ENCODE results near the gene IGSF21. TPM values are rescaled to one million over a fixed set of nuclear protein-coding genes. Genes with fewer than 3 reads are reported as not detected.
A peak's percentile ranks its signal among the peaks of the same experiment; 100 is the strongest.

The IGSF21 gene
- total and polyA plus RNA-seq, 4 experiments from 2014 or later: not detected

- Mint-ChIP-seq H3K36me3 (no peaks in the 10 kb centered on the region), H3K9me3 (peaks cover 0 to 6% (median 0%) of the 10 kb centered on the region in 8 donors), H3K27ac (no peak overlapping the region), H3K4me3 (no peak overlapping the region), H3K27me3 (peaks cover 32 to 42% of the 10 kb centered on the region in 2 donors), H3K4me1 (peaks cover 3 to 10% (median 7%) of the 10 kb centered on the region in 4 donors)
- Histone ChIP-seq H3K9me3 (ENCODE audit: control insufficient read depth in 1 of 2, low read length in 2 of 2) (no peaks in the 10 kb centered on the region), H3K4me1 (ENCODE audit: insufficient read depth, low read length) (no peaks in the 10 kb centered on the region), H3K36me3 (ENCODE audit: insufficient read depth, low read length) (no peaks in the 10 kb centered on the region), H3K27ac (ENCODE audit: low read depth, low read length) (no peak overlapping the region), H3K4me3 (ENCODE audit: low read length in 2 of 2) (no peak overlapping the region), H3K27me3 (ENCODE audit: insufficient read depth, low read length) (no peaks in the 10 kb centered on the region)
- no peak for DNase-seq
- POLR2A ChIA-PET (ENCODE audit: partially characterized antibody): no interaction called here
- CTCF ChIA-PET (ENCODE audit: partially characterized antibody): no interaction called here
- intact Hi-C loops (cut with micrococcal nuclease): no loop called here
Measured at GRCh38 chr1:18114726-18115410, 7.3 kb downstream of the IGSF21 start.

- H3K36me3 Mint-ChIP-seq: no peaks in the 10 kb centered on the region
- no peak for DNase-seq
- H3K9me3 Mint-ChIP-seq: peaks cover 0 to 10% (median 0%) of the 10 kb centered on the region in 8 donors
- H3K4me1 ChIP-seq (ENCODE audit: insufficient read depth, low read length): no peaks in the 10 kb centered on the region
- H3K27ac ChIP-seq (ENCODE audit: low read depth, low read length): no peak overlapping the region
- ChIA-PET CTCF (ENCODE audit: partially characterized antibody) (no interaction called here), POLR2A (ENCODE audit: partially characterized antibody) (no interaction called here)
- peaks cover 26 to 37% of the 10 kb centered on the region in 2 donors for H3K27me3 Mint-ChIP-seq
- H3K4me3 Mint-ChIP-seq: no peak overlapping the region
- no peaks in the 10 kb centered on the region for H3K9me3 ChIP-seq (ENCODE audit: control insufficient read depth in 1 of 2, low read length in 2 of 2)
- H3K27ac Mint-ChIP-seq: peak overlapping the region in 1 of 7 donors; percentile 49
- intact Hi-C loops (cut with micrococcal nuclease): no loop called here
- no peak overlapping the region for H3K4me3 ChIP-seq (ENCODE audit: low read length in 2 of 2)
- peaks cover 0 to 1% (median 1%) of the 10 kb centered on the region in 4 donors for H3K4me1 Mint-ChIP-seq
- no peaks in the 10 kb centered on the region for H3K27me3 ChIP-seq (ENCODE audit: insufficient read depth, low read length)
- H3K36me3 ChIP-seq (ENCODE audit: insufficient read depth, low read length): no peaks in the 10 kb centered on the region
Measured at GRCh38 chr1:18116777-18117176, 9.2 kb downstream of the IGSF21 start.

- intact Hi-C loops (cut with micrococcal nuclease): no loop called here
- no peaks in the 10 kb centered on the region for H3K36me3 Mint-ChIP-seq
- H3K4me3 Mint-ChIP-seq: no peak overlapping the region
- no peaks in the 10 kb centered on the region for H3K4me1 ChIP-seq (ENCODE audit: insufficient read depth, low read length)
- no peaks in the 10 kb centered on the region for H3K4me1 Mint-ChIP-seq
- H3K27me3 Mint-ChIP-seq: peaks cover 18 to 28% of the 10 kb centered on the region in 2 donors
- no peak overlapping the region for H3K27ac ChIP-seq (ENCODE audit: low read depth, low read length)
- H3K9me3 ChIP-seq (ENCODE audit: control insufficient read depth in 1 of 2, low read length in 2 of 2): no peaks in the 10 kb centered on the region
- H3K9me3 Mint-ChIP-seq: peaks cover 0 to 10% (median 0%) of the 10 kb centered on the region in 8 donors
- ChIA-PET CTCF (ENCODE audit: partially characterized antibody) (no interaction called here), POLR2A (ENCODE audit: partially characterized antibody) (no interaction called here)
- no peaks in the 10 kb centered on the region for H3K27me3 ChIP-seq (ENCODE audit: insufficient read depth, low read length)
- H3K27ac Mint-ChIP-seq: no peak overlapping the region
- DNase-seq: no peak
- no peaks in the 10 kb centered on the region for H3K36me3 ChIP-seq (ENCODE audit: insufficient read depth, low read length)
- no peak overlapping the region for H3K4me3 ChIP-seq (ENCODE audit: low read length in 2 of 2)
Measured at GRCh38 chr1:18118078-18118477, 10.5 kb downstream of the IGSF21 start.

GRCh38 chr1:18118491-18118890, 10.9 kb downstream of the IGSF21 start:
- Histone ChIP-seq H3K4me1 (ENCODE audit: insufficient read depth, low read length) (no peaks in the 10 kb centered on the region), H3K4me3 (ENCODE audit: low read length in 2 of 2) (no peak overlapping the region), H3K9me3 (ENCODE audit: control insufficient read depth in 1 of 2, low read length in 2 of 2) (no peaks in the 10 kb centered on the region), H3K27me3 (ENCODE audit: insufficient read depth, low read length) (no peaks in the 10 kb centered on the region), H3K27ac (ENCODE audit: low read depth, low read length) (no peak overlapping the region), H3K36me3 (ENCODE audit: insufficient read depth, low read length) (no peaks in the 10 kb centered on the region)
- Mint-ChIP-seq H3K36me3 (no peaks in the 10 kb centered on the region), H3K9me3 (peaks cover 0 to 10% (median 0%) of the 10 kb centered on the region in 8 donors), H3K27me3 (peaks cover 19 to 28% of the 10 kb centered on the region in 2 donors), H3K4me3 (no peak overlapping the region), H3K27ac (no peak overlapping the region), H3K4me1 (no peaks in the 10 kb centered on the region)
- intact Hi-C loops (cut with micrococcal nuclease): no loop called here
- POLR2A ChIA-PET (ENCODE audit: partially characterized antibody): no interaction called here
- CTCF ChIA-PET (ENCODE audit: partially characterized antibody): no interaction called here
- DNase-seq: no peak

- no peaks in the 10 kb centered on the region for H3K4me1 Mint-ChIP-seq
- Histone ChIP-seq H3K4me3 (ENCODE audit: low read length in 2 of 2) (no peak overlapping the region), H3K9me3 (ENCODE audit: control insufficient read depth in 1 of 2, low read length in 2 of 2) (no peaks in the 10 kb centered on the region), H3K36me3 (ENCODE audit: insufficient read depth, low read length) (no peaks in the 10 kb centered on the region), H3K4me1 (ENCODE audit: insufficient read depth, low read length) (no peaks in the 10 kb centered on the region), H3K27ac (ENCODE audit: low read depth, low read length) (no peak overlapping the region), H3K27me3 (ENCODE audit: insufficient read depth, low read length) (no peaks in the 10 kb centered on the region)
- no peak overlapping the region for H3K27ac Mint-ChIP-seq
- intact Hi-C loops (cut with micrococcal nuclease): no loop called here
- ChIA-PET POLR2A (ENCODE audit: partially characterized antibody) (no interaction called here), CTCF (ENCODE audit: partially characterized antibody) (no interaction called here)
- no peak for DNase-seq
- H3K9me3 Mint-ChIP-seq: peaks cover 0 to 10% (median 0%) of the 10 kb centered on the region in 8 donors
- peaks cover 20 to 22% of the 10 kb centered on the region in 2 donors for H3K27me3 Mint-ChIP-seq
- H3K36me3 Mint-ChIP-seq: no peaks in the 10 kb centered on the region
- no peak overlapping the region for H3K4me3 Mint-ChIP-seq
Measured at GRCh38 chr1:18119289-18119688, 11.7 kb downstream of the IGSF21 start.

GRCh38 chr1:18119771-18120377, 12.3 kb downstream of the IGSF21 start:
- H3K4me1 ChIP-seq (ENCODE audit: insufficient read depth, low read length): no peaks in the 10 kb centered on the region
- ChIA-PET CTCF (ENCODE audit: partially characterized antibody) (interaction anchor here (1.4 kb wide), 1 partner anchor 19 kb away, joined by 4 read pairs; no protein-coding TSS in a partner anchor), POLR2A (ENCODE audit: partially characterized antibody) (no interaction called here)
- no peak for DNase-seq
- no peaks in the 10 kb centered on the region for H3K27me3 ChIP-seq (ENCODE audit: insufficient read depth, low read length)
- peaks cover 0 to 10% (median 0%) of the 10 kb centered on the region in 8 donors for H3K9me3 Mint-ChIP-seq
- no peak overlapping the region for H3K27ac ChIP-seq (ENCODE audit: low read depth, low read length)
- intact Hi-C loops (cut with micrococcal nuclease): no loop called here
- H3K4me3 Mint-ChIP-seq: no peak overlapping the region
- H3K9me3 ChIP-seq (ENCODE audit: control insufficient read depth in 1 of 2, low read length in 2 of 2): no peaks in the 10 kb centered on the region
- H3K36me3 Mint-ChIP-seq: no peaks in the 10 kb centered on the region
- H3K36me3 ChIP-seq (ENCODE audit: insufficient read depth, low read length): no peaks in the 10 kb centered on the region
- peak overlapping the region in 1 of 7 donors; percentile 29 for H3K27ac Mint-ChIP-seq
- H3K4me3 ChIP-seq (ENCODE audit: low read length in 2 of 2): no peak overlapping the region
- H3K4me1 Mint-ChIP-seq: no peaks in the 10 kb centered on the region
- H3K27me3 Mint-ChIP-seq: peaks cover 20 to 22% of the 10 kb centered on the region in 2 donors

- peaks cover 15 to 18% of the 10 kb centered on the region in 2 donors for H3K27me3 Mint-ChIP-seq
Measured at GRCh38 chr1:18120638-18121037, 13.0 kb downstream of the IGSF21 start.

More at GRCh38 chr1:18120638-18121037, 13.0 kb downstream of the IGSF21 start:
- no peak for DNase-seq
- Histone ChIP-seq H3K4me1 (ENCODE audit: insufficient read depth, low read length) (no peaks in the 10 kb centered on the region), H3K4me3 (ENCODE audit: low read length in 2 of 2) (no peak overlapping the region), H3K9me3 (ENCODE audit: control insufficient read depth in 1 of 2, low read length in 2 of 2) (no peaks in the 10 kb centered on the region), H3K27ac (ENCODE audit: low read depth, low read length) (no peak overlapping the region), H3K36me3 (ENCODE audit: insufficient read depth, low read length) (no peaks in the 10 kb centered on the region), H3K27me3 (ENCODE audit: insufficient read depth, low read length) (no peaks in the 10 kb centered on the region)
- Mint-ChIP-seq H3K4me3 (no peak overlapping the region), H3K4me1 (no peaks in the 10 kb centered on the region), H3K27ac (no peak overlapping the region), H3K9me3 (peaks cover 0 to 10% (median 0%) of the 10 kb centered on the region in 8 donors), H3K36me3 (no peaks in the 10 kb centered on the region)
- intact Hi-C loops (cut with micrococcal nuclease): no loop called here
- CTCF ChIA-PET (ENCODE audit: partially characterized antibody): interaction anchor here (1.4 kb wide), 1 partner anchor 20 kb away, joined by 4 read pairs; no protein-coding TSS in a partner anchor
- POLR2A ChIA-PET (ENCODE audit: partially characterized antibody): no interaction called here

Data from CD4-positive, alpha-beta memory T cell (primary cell).